Measurements from ENCODE around the gene ARHGAP42. TPM values are rescaled to one million over a fixed set of nuclear protein-coding genes. Genes with fewer than 3 reads are reported as not detected.
"Not testable (repeated sequence)": the region's sequence is repeated elsewhere in the genome, so short reads cannot be mapped to it uniquely, and the experiment has no call there.

Gene ARHGAP42
- total RNA-seq, 1 experiment from 2014 or later = 7.1 TPM

- no peak for ATAC-seq
- POLR2A ChIA-PET = no interaction called here
- CTCF ChIA-PET = no interaction called here
Observed at GRCh38 chr11:100663583-100663982, 23.5 kb upstream of the ARHGAP42 start.

GRCh38 chr11:100663996-100664395 lies 23.1 kb upstream of the ARHGAP42 start:
- Histone ChIP-seq H3K27ac (ENCODE audit: low read length) (no peak overlapping the region), H3K4me1 (ENCODE audit: control insufficient read depth, insufficient read depth, low read length) (no peaks in the 10 kb centered on the region), H3K9me3 (ENCODE audit: control insufficient read depth, insufficient read depth, low read depth, low read length) (no peaks in the 10 kb centered on the region), H3K4me3 (ENCODE audit: low read depth in 2 of 2, low read length in 2 of 2) (no peak overlapping the region), H3K27me3 (ENCODE audit: control insufficient read depth, insufficient read depth, low read length) (no peaks in the 10 kb centered on the region), H3K36me3 (ENCODE audit: control insufficient read depth, insufficient read depth, low read length) (no peaks in the 10 kb centered on the region)
- BruUV-seq (replicated peaks) = no TSS peak
- in situ Hi-C loops (cut with HindIII; ENCODE audit: low pct_unique_long_range_greater_than_20kb, low sequenced_read_pairs) (no loop called here), intact Hi-C loops (cut with micrococcal nuclease; ENCODE audit: unreplicated experiment) (no loop called here)
- no peak for TF ChIP-seq POLR2AphosphoS5 (IDR thresholded peaks at IDR 0.05; ENCODE audit: low read depth, low read length)
- no peak for TF ChIP-seq REST (IDR thresholded peaks at IDR 0.05; ENCODE audit: insufficient read depth in 1 of 2, low read depth in 2 of 2, low read length in 1 of 2)
- TF ChIP-seq SIN3A (IDR thresholded peaks at IDR 0.05; ENCODE audit: borderline replicate concordance, insufficient read depth, low read depth, low read length) = no peak
- TF ChIP-seq TCF7L2 (IDR thresholded peaks at IDR 0.05; ENCODE audit: low read depth, low read length) = no peak
- no peak for TF ChIP-seq CTCF (IDR thresholded peaks at IDR 0.05)
- ChIA-PET POLR2A (no interaction called here), CTCF (no interaction called here)
- ATAC-seq (no peak), DNase-seq (ENCODE audit: low read depth, low spot score) (no peak)

More at GRCh38 chr11:100663583-100663982, 23.5 kb upstream of the ARHGAP42 start:
- no peak for DNase-seq (ENCODE audit: low read depth, low spot score)
- H3K9me3 ChIP-seq (ENCODE audit: control insufficient read depth, insufficient read depth, low read depth, low read length) = no peaks in the 10 kb centered on the region
- H3K4me1 ChIP-seq (ENCODE audit: control insufficient read depth, insufficient read depth, low read length) = no peaks in the 10 kb centered on the region
- H3K4me3 ChIP-seq (ENCODE audit: low read depth in 2 of 2, low read length in 2 of 2) = no peak overlapping the region
- H3K27me3 ChIP-seq (ENCODE audit: control insufficient read depth, insufficient read depth, low read length) = no peaks in the 10 kb centered on the region
- no TSS peak for BruUV-seq (replicated peaks)
- no peaks in the 10 kb centered on the region for H3K36me3 ChIP-seq (ENCODE audit: control insufficient read depth, insufficient read depth, low read length)
- no peak for TF ChIP-seq TCF7L2 (IDR thresholded peaks at IDR 0.05; ENCODE audit: low read depth, low read length)
- no peak for TF ChIP-seq SIN3A (IDR thresholded peaks at IDR 0.05; ENCODE audit: borderline replicate concordance, insufficient read depth, low read depth, low read length)
- no peak overlapping the region for H3K27ac ChIP-seq (ENCODE audit: low read length)
- in situ Hi-C loops (cut with HindIII; ENCODE audit: low pct_unique_long_range_greater_than_20kb, low sequenced_read_pairs) = no loop called here
- intact Hi-C loops (cut with micrococcal nuclease; ENCODE audit: unreplicated experiment) = no loop called here

- H3K4me1 ChIP-seq (ENCODE audit: control insufficient read depth, insufficient read depth, low read length); DNase-seq (ENCODE audit: low read depth, low spot score); intact Hi-C loops (cut with micrococcal nuclease; ENCODE audit: unreplicated experiment); H3K36me3 ChIP-seq (ENCODE audit: control insufficient read depth, insufficient read depth, low read length); H3K4me3 ChIP-seq (ENCODE audit: low read depth in 2 of 2, low read length in 2 of 2); POLR2A ChIA-PET; in situ Hi-C loops (cut with HindIII; ENCODE audit: low pct_unique_long_range_greater_than_20kb, low sequenced_read_pairs); H3K27ac ChIP-seq (ENCODE audit: low read length); H3K9me3 ChIP-seq (ENCODE audit: control insufficient read depth, insufficient read depth, low read depth, low read length); BruUV-seq (replicated peaks); CTCF ChIA-PET; ATAC-seq; H3K27me3 ChIP-seq (ENCODE audit: control insufficient read depth, insufficient read depth, low read length): not testable (repeated sequence)
Observed at GRCh38 chr11:100666816-100667215, 20.3 kb upstream of the ARHGAP42 start.

Data from Panc1 (cell line).